K562 (cell line): Measurements from ENCODE around the gene GRAMD1B. TPM values are rescaled to one million over a fixed set of nuclear protein-coding genes. Genes with fewer than 3 reads are reported as not detected.

Source experiments
- ATAC-seq: fragments of 200-7000 bp; cut with Tn5 transposase; 3 replicates; pipeline ENCODE4 v1.9.1; 2020; ENCODE audit warnings: moderate library complexity
- BruUV-seq: library from RNA; stranded (reverse); fragments of 400-500 nt; replicated peaks from 2 replicates; lab custom pipeline; 2021; lab: Mats Ljungman, UMichigan
- CTCF ChIA-PET: fragments of 300-600 bp; formaldehyde crosslinking; extraction: SDS; loops from one replicate; lab custom pipeline; 2021; ENCODE audit warnings: low intra/inter-chr PET ratio; lab: Yijun Ruan, JAX
- POLR2A ChIA-PET: fragments of 300-600, 350-650 bp; sonication (Branson Sonifier 250); formaldehyde crosslinking; extraction: SDS; loops from one replicate; lab custom pipeline; 2021; ENCODE audit warnings: antibody characterized with exemption, inconsistent platforms; lab: Yijun Ruan, JAX
- DNase-seq, 4 experiments: peaks; one replicate each; pipeline versions ENCODE4 v3.0.0 to v3.0.0-alpha.2; 2011 to 2018; ENCODE audit warnings: low spot score in 3 of 4, mixed read lengths in 3 of 4; ENCODE audit errors: extremely low read depth in 1 of 4
- FAIRE-seq: peaks from 2 replicates; lab custom pipeline; 2011; peaks lifted over from hg19 to GRCh38; lab: Jason Lieb, UNC
- H2AFZ ChIP-seq: 2 replicates; pipeline ENCODE4 v1.6.0; 2011; ENCODE audit warnings: low read depth, low read length, control low read depth, inconsistent platforms
- H3K27ac ChIP-seq: fragments of 200-600 bp; 3 replicates; pipeline ENCODE4 v1.8.0; 2011; ENCODE audit warnings: low read depth, mild to moderate bottlenecking, control low read depth, inconsistent platforms, low read length, moderate library complexity, mixed read lengths; ENCODE audit errors: extremely low read depth
- H3K27me3 ChIP-seq, 2 experiments: fragments of 300-600 bp in 1 of 2; 2 replicates in 1 of 2; 3 replicates in 1 of 2; pipeline versions ENCODE4 v1.6.0 to v1.8.0; 2011; ENCODE audit warnings: inconsistent platforms in 2 of 2, low read length in 2 of 2, mild to moderate bottlenecking in 1 of 2, mixed read lengths in 1 of 2, moderate library complexity in 1 of 2; ENCODE audit not compliant: control insufficient read depth in 2 of 2, insufficient read depth in 2 of 2
- H3K36me3 ChIP-seq: fragments of 300-600 bp; 3 replicates; pipeline ENCODE4 v1.8.0; 2011; ENCODE audit warnings: mild to moderate bottlenecking, low read length, inconsistent platforms; ENCODE audit not compliant: control insufficient read depth, insufficient read depth
- H3K4me1 ChIP-seq, 2 experiments: fragments of 200-600 bp in 1 of 2; replicated peaks in 1 of 2; 2 replicates in 1 of 2; 3 replicates in 1 of 2; pipeline versions ENCODE4 v1.5.1 to v1.8.0; 2011; ENCODE audit warnings: inconsistent platforms in 2 of 2, low read length in 2 of 2, mild to moderate bottlenecking in 1 of 2, mixed read lengths in 1 of 2, moderate library complexity in 1 of 2; ENCODE audit not compliant: control insufficient read depth in 2 of 2, insufficient read depth in 2 of 2
- H3K4me2 ChIP-seq: 2 replicates; pipeline ENCODE4 v1.6.1; 2011; ENCODE audit warnings: low read length, control low read depth, inconsistent platforms, mixed read lengths; ENCODE audit not compliant: insufficient read depth
- H3K4me3 ChIP-seq: fragments of 200-600 bp; sonication (generic), shearing (Covaris generic); 2 replicates; pipeline ENCODE4 v1.5.1; 2016; ENCODE audit warnings: control low read depth, inconsistent platforms
- H3K79me2 ChIP-seq: fragments of 200-600 bp; 3 replicates; pipeline ENCODE4 v1.8.0; 2011; ENCODE audit warnings: low read length, inconsistent platforms; ENCODE audit not compliant: control insufficient read depth, insufficient read depth
- H3K9ac ChIP-seq, 2 experiments: 2 replicates each; pipeline versions ENCODE4 v1.6.0 to v1.6.1; 2011; ENCODE audit warnings: low read depth in 2 of 2, low read length in 2 of 2, control low read depth in 1 of 2, inconsistent platforms in 1 of 2, mild to moderate bottlenecking in 1 of 2, mixed read lengths in 1 of 2; ENCODE audit not compliant: insufficient read depth in 1 of 2
- H3K9me1 ChIP-seq: one replicate; pipeline ENCODE4 v1.6.0; 2011; ENCODE audit warnings: inconsistent platforms, mild to moderate bottlenecking, low read length, moderate library complexity; ENCODE audit not compliant: control insufficient read depth, insufficient read depth
- H3K9me3 ChIP-seq: replicated peaks from 2 replicates; pipeline ENCODE4 v1.5.1; 2011; ENCODE audit warnings: low read depth, low read length, inconsistent platforms; ENCODE audit not compliant: control insufficient read depth, insufficient read depth
- H4K20me1 ChIP-seq: replicated peaks from 2 replicates; pipeline ENCODE4 v1.6.1; 2011; ENCODE audit warnings: low read length, inconsistent platforms, mixed read lengths; ENCODE audit not compliant: control insufficient read depth, insufficient read depth
- CBFA2T2 ChIP-seq: fragments of 450-650 bp; conservative IDR thresholded peaks from 2 replicates; pipeline ENCODE4 v1.6.1; 2017; ENCODE audit warnings: mild to moderate bottlenecking
- CBFA2T3 ChIP-seq: fragments of 450-650 bp; IDR thresholded peaks from 2 replicates; pipeline ENCODE4 v1.6.1; 2017
- CREM ChIP-seq: IDR thresholded peaks from 2 replicates; pipeline ENCODE4 v1.6.1; 2014; ENCODE audit warnings: antibody characterized with exemption, low read depth
- E2F1 ChIP-seq: sonication (generic); formaldehyde crosslinking; IDR thresholded peaks from 2 replicates; pipeline ENCODE4 v1.8.1; 2023; ENCODE audit warnings: mild to moderate bottlenecking, missing genetic modification reagents, moderate library complexity
- FIP1L1 ChIP-seq: fragments of 200-400 bp; formaldehyde crosslinking; IDR thresholded peaks from 2 replicates; pipeline ENCODE4 v1.6.1; 2018; ENCODE audit warnings: mild to moderate bottlenecking, low read depth, low read length; ENCODE audit not compliant: poor library complexity, severe bottlenecking
- MNT ChIP-seq, 2 experiments: fragments of 450-650 bp; conservative IDR thresholded peaks; 2 replicates each; pipeline ENCODE4 v1.6.1; 2017; ENCODE audit warnings: mild to moderate bottlenecking in 2 of 2, moderate library complexity in 2 of 2
- MTA1 ChIP-seq: fragments of 450-650 bp; IDR thresholded peaks from 2 replicates; pipeline ENCODE4 v1.6.1; 2017; ENCODE audit warnings: borderline replicate concordance
- NR2C2 ChIP-seq, 2 experiments: fragments of 200-800 bp in 1 of 2; sonication (Bioruptor generic) in 1 of 2; sonication (generic) in 1 of 2; formaldehyde crosslinking in 1 of 2; IDR thresholded peaks; 2 replicates each; pipeline versions ENCODE4 v1.6.1 to v1.8.0; 2016 to 2022; ENCODE audit warnings: mild to moderate bottlenecking in 1 of 2, missing compliant biosample characterization in 1 of 2, missing genetic modification characterization in 1 of 2, missing genetic modification reagents in 1 of 2
- PTBP1 ChIP-seq: fragments of 200-400 bp; formaldehyde crosslinking; IDR thresholded peaks from 2 replicates; pipeline ENCODE4 v1.6.1; 2017; ENCODE audit warnings: low read depth, low read length
- SAP30 ChIP-seq: fragments of 200-600 bp; sonication (generic); IDR thresholded peaks from 2 replicates; pipeline ENCODE4 v1.6.1; 2012; ENCODE audit warnings: borderline replicate concordance, low read depth, mild to moderate bottlenecking, moderate library complexity, low read length, control low read depth, inconsistent platforms; ENCODE audit not compliant: insufficient read depth, poor library complexity, severe bottlenecking
- ZNF41 ChIP-seq: fragments of 250-450 bp; sonication (Bioruptor Pico); conservative IDR thresholded peaks from 2 replicates; pipeline ENCODE4 v1.4.0; 2020; ENCODE audit warnings: mild to moderate bottlenecking
- ZNF780A ChIP-seq: fragments of 250-450 bp; sonication (Bioruptor Pico); IDR thresholded peaks from 2 replicates; pipeline ENCODE4 v1.5.0; 2021; ENCODE audit warnings: mild to moderate bottlenecking
- WGBS: fragments of 100-300 bp; shearing (Covaris generic); methylation state at CpG from one replicate; pipeline ENCODE4 v1.1.6; 2016; ENCODE audit warnings: low coverage, mixed read lengths; ENCODE audit not compliant: insufficient coverage; ENCODE audit errors: missing lambda C conversion rate; 5-methylcytosine and 5-hydroxymethylcytosine counted together
- in situ Hi-C: fragments of 300-500 bp; cut with MboI; formaldehyde crosslinking; loops from 4 replicates; pipeline ENCODE4 v1.15.0; 2018; ENCODE audit warnings: inconsistent platforms, mixed read lengths
- intact Hi-C: fragments of 100-400 bp; cut with micrococcal nuclease; formaldehyde crosslinking; loops from 2 replicates; pipeline ENCODE4 v1.14.2; 2022
- polyA plus RNA-seq, 8 experiments: library from polyadenylated mRNA; depleted of rRNA in 4 of 8; stranded (reverse) in 5 of 8; unstranded in 3 of 8; fragments of >200 nt; fragmentation: Nextera tagmentation in 2 of 8; fragmentation: Illumina TruSeq in 1 of 8; extraction: Ambion mirVana in 2 of 8; extraction: Trizol in 1 of 8; gene quantifications; 2 replicates each; pipeline versions ENCODE4 v1.2.1 to v1.2.3, GENCODE V29; 2011 to 2014; ENCODE audit warnings: inconsistent platforms in 1 of 8, missing spikeins in 1 of 8
- total RNA-seq, 7 experiments: library from RNA; depleted of rRNA in 6 of 7; stranded (reverse); fragments of >200 nt in 6 of 7; fragmentation: Illumina TruSeq in 2 of 7; extraction: Trizol in 2 of 7; gene quantifications; 2 replicates each; pipeline versions ENCODE4 v1.2.1 to v1.2.3, GENCODE V29; 2011 to 2021; ENCODE audit warnings: low replicate concordance in 1 of 7
- TF ChIP-seq, protein P1 (sequence below): sonication (generic); formaldehyde crosslinking; IDR thresholded peaks from 2 replicates; pipeline ENCODE4 v1.8.0; 2022; ENCODE audit warnings: mild to moderate bottlenecking, missing genetic modification reagents
- TF ChIP-seq, protein P2 (sequence below): sonication (generic); formaldehyde crosslinking; IDR thresholded peaks from 2 replicates; pipeline ENCODE4 v1.8.1; 2023; ENCODE audit warnings: mild to moderate bottlenecking, missing genetic modification reagents

GRAMD1B gene
- total and polyA plus RNA-seq, 9 of the 15 experiments (the other 6 are each of a cell fraction or from before 2014, with no cell fraction given) = 0.31 TPM; not detected in 8

DNA sequence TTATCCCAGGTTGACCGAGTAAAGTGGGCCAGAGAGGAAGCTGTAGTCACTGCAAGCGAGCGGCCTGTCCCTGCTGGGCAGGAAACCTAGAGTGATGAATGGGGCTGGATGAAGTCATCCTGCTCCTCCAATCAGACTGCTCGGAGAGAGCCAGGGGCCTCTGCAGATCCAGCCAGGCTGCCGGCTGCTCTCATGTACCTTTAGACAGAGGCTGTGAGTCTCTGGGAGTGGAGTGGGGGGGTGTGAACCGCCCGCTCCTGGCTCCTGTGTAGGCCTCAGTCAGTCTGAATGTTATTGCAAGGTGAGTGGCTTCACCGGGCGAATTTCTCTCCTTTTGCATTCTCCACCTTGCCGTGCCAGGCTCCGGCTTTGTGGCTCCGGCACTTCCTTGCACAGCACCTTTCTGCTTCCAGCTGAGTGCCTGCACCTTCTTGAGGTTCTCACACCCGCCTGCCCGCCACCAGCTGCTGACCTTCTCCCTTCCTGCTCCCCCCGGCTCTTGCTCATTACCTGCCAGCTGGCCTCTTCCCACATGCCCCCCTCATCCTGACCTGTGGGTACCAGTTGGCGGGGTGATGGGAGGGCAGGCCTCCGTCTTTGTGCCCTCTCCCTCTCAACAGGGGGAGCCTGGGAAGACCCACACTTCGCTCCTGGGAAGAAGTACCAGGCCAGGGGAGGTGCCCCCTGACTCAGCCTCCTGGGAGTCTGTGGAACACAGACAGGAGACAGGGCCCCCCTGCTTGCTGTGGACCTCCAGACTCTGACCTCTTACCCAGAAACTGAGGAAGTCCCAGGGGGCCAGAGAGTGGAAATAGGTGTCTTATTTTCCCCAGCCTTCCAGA is 79.9 kb downstream of the GRAMD1B start:
- H3K79me2 ChIP-seq = no peaks in the 10 kb centered on the region
- H3K36me3 ChIP-seq = no peaks in the 10 kb centered on the region
- CTCF ChIA-PET = no interaction called here
- H3K27me3 ChIP-seq = peaks cover 0 to 10% of the 10 kb centered on the region in 2 experiments; a peak in 1 of 5 replicates
- no peaks in the 10 kb centered on the region; the same call in 1 of the 2 replicates for H4K20me1 ChIP-seq
- in situ Hi-C loops (no loop called here), intact Hi-C loops (loop anchor here (2.0 to 5.0 kb wide), 2 partner anchors 45 to 197 kb away; no protein-coding TSS in a partner anchor)
- under 1% methylated on average over 18 of the region's 18 CpGs for WGBS
- no peaks in the 10 kb centered on the region for H3K9me3 ChIP-seq
- no TSS peak for BruUV-seq
- no peak overlapping the region for H2AFZ ChIP-seq
- no peak overlapping the region; a peak in 1 of 4 replicates for H3K9ac ChIP-seq
- no peak overlapping the region for H3K4me2 ChIP-seq
- ATAC-seq (peak; percentile 57), FAIRE-seq (no peak), DNase-seq (peak in 1 of 4 experiments; percentile 13)
- no peaks in the 10 kb centered on the region for H3K4me1 ChIP-seq
- POLR2A ChIA-PET = no interaction called here
- H3K9me1 ChIP-seq = no peaks in the 10 kb centered on the region
- H3K27ac ChIP-seq = no peak overlapping the region
- H3K4me3 ChIP-seq = no peak overlapping the region
- TF ChIP-seq, protein P1, sequence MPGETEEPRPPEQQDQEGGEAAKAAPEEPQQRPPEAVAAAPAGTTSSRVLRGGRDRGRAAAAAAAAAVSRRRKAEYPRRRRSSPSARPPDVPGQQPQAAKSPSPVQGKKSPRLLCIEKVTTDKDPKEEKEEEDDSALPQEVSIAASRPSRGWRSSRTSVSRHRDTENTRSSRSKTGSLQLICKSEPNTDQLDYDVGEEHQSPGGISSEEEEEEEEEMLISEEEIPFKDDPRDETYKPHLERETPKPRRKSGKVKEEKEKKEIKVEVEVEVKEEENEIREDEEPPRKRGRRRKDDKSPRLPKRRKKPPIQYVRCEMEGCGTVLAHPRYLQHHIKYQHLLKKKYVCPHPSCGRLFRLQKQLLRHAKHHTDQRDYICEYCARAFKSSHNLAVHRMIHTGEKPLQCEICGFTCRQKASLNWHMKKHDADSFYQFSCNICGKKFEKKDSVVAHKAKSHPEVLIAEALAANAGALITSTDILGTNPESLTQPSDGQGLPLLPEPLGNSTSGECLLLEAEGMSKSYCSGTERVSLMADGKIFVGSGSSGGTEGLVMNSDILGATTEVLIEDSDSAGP (CRISPR knock-in tag) = no peak
- no peak for TF ChIP-seq E2F1 (CRISPR knock-in tag)
- TF ChIP-seq ZNF41 (CRISPR knock-in tag) = no peak
- TF ChIP-seq NR2C2 (CRISPR knock-in tag; IDR thresholded peaks at IDR 0.05) = no peak
- no peak for TF ChIP-seq NR2C2 (tag; IDR thresholded peaks at IDR 0.05)
- TF ChIP-seq MTA1 = no peak
- no peak for TF ChIP-seq CREM
- TF ChIP-seq MNT (conservative IDR thresholded peaks at IDR 0.05) = no peak
- TF ChIP-seq SAP30 = no peak
- no peak for TF ChIP-seq CBFA2T2
- TF ChIP-seq FIP1L1 = no peak
- no peak for TF ChIP-seq ZNF780A (CRISPR knock-in tag)
- TF ChIP-seq CBFA2T3 = no peak
- no peak for TF ChIP-seq PTBP1
- TF ChIP-seq, protein P2, sequence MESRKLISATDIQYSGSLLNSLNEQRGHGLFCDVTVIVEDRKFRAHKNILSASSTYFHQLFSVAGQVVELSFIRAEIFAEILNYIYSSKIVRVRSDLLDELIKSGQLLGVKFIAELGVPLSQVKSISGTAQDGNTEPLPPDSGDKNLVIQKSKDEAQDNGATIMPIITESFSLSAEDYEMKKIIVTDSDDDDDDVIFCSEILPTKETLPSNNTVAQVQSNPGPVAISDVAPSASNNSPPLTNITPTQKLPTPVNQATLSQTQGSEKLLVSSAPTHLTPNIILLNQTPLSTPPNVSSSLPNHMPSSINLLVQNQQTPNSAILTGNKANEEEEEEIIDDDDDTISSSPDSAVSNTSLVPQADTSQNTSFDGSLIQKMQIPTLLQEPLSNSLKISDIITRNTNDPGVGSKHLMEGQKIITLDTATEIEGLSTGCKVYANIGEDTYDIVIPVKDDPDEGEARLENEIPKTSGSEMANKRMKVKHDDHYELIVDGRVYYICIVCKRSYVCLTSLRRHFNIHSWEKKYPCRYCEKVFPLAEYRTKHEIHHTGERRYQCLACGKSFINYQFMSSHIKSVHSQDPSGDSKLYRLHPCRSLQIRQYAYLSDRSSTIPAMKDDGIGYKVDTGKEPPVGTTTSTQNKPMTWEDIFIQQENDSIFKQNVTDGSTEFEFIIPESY (CRISPR knock-in tag) = no peak
